OCI-LY3 (cell line): ENCODE results near the gene PDE8A.

Experiments
- CTCF ChIP-seq: fragments of 200-600, 300-600 bp; sonication (generic); IDR thresholded peaks from 2 replicates; pipeline ENCODE4 v1.5.1; 2014; ENCODE audit warnings: antibody characterized with exemption, low read length, low read depth
- EZH2phosphoT487 ChIP-seq: fragments of 200-600 bp; shearing (Covaris generic); IDR thresholded peaks from 2 replicates; pipeline ENCODE4 v1.6.1; 2018; ENCODE audit warnings: antibody characterized with exemption, mixed run types, low read depth

- TF ChIP-seq CTCF = no peak
- no peak for TF ChIP-seq EZH2phosphoT487
Observed at GRCh38 chr15:84953136-84953535, 28.5 kb upstream of the PDE8A start.
